MV-4-11 (cell line): ENCODE results near the gene NSD2.
A peak's percentile ranks its signal among the peaks of the same experiment; 100 is the strongest.

ENCODE experiments used
- DNase-seq: peaks from one replicate; lab custom pipeline; 2025; lab: John Stamatoyannopoulos, UW

The NSD2 gene

GRCh38 chr4:1971456-1972200 is 100.4 kb downstream of the NSD2 start:
- DNase-seq = no peak

- DNase-seq = no peak
Measured at GRCh38 chr4:1972414-1972813, 101.2 kb downstream of the NSD2 start.

- DNase-seq = no peak
Measured at GRCh38 chr4:1973218-1973617, 102.0 kb downstream of the NSD2 start.

GRCh38 chr4:1973661-1974060 is 102.5 kb downstream of the NSD2 start:
- no peak for DNase-seq

GRCh38 chr4:1974840-1975239 is 103.6 kb downstream of the NSD2 start:
- no peak for DNase-seq

- no peak for DNase-seq
Measured at GRCh38 chr4:1975391-1975801, 104.2 kb downstream of the NSD2 start.

GRCh38 chr4:1975880-1976279 is 104.7 kb downstream of the NSD2 start:
- DNase-seq = no peak

- DNase-seq = no peak
Measured at GRCh38 chr4:1976416-1977352, 105.5 kb downstream of the NSD2 start.

GRCh38 chr4:1978226-1978625 is 107.0 kb downstream of the NSD2 start:
- no peak for DNase-seq

- DNase-seq = no peak
Measured at GRCh38 chr4:1978741-1979476, 107.7 kb downstream of the NSD2 start.

- no peak for DNase-seq
Measured at GRCh38 chr4:1979477-1980196, 108.4 kb downstream of the NSD2 start.

GRCh38 chr4:1980561-1981041 is 109.4 kb downstream of the NSD2 start:
- no peak for DNase-seq

GRCh38 chr4:1981251-1982058 is 110.3 kb downstream of the NSD2 start:
- DNase-seq = peak; percentile 26

- no peak for DNase-seq
Measured at GRCh38 chr4:1982124-1983052, 111.2 kb downstream of the NSD2 start.

- DNase-seq = no peak
Measured at GRCh38 chr4:1983053-1983845, 112.1 kb downstream of the NSD2 start.

GRCh38 chr4:1983846-1984405 is 112.7 kb downstream of the NSD2 start:
- DNase-seq = no peak

GRCh38 chr4:1984406-1985191 is 113.4 kb downstream of the NSD2 start:
- no peak for DNase-seq

GRCh38 chr4:1985294-1985693 is 114.1 kb downstream of the NSD2 start:
- DNase-seq = no peak
